ENCODE data around the gene UQCC5. TPM values are rescaled to one million over a fixed set of nuclear protein-coding genes. Genes with fewer than 3 reads are reported as not detected.

Gene UQCC5
- total RNA-seq, 1 experiment from 2014 or later: 45.8 TPM

GRCh38 chr3:52492059-52492458 lies 44.3 kb upstream of the UQCC5 start:
- H2BK12ac ChIP-seq (ENCODE audit: insufficient read length, low read depth, low read length): no peak overlapping the region
- DNase-seq: no peak
- H3K18ac ChIP-seq (ENCODE audit: insufficient read length, low read depth, low read length): no peak overlapping the region
- H3K4me2 ChIP-seq (ENCODE audit: insufficient read depth, insufficient read length, low read length): no peak overlapping the region
- no peak overlapping the region for H3T11ph ChIP-seq (ENCODE audit: low read length)
- no peaks in the 10 kb centered on the region for H4K20me1 ChIP-seq (ENCODE audit: control insufficient read depth, insufficient read depth, insufficient read length)
- no peak overlapping the region for H4K8ac ChIP-seq (replicated peaks; ENCODE audit: insufficient read length, low read depth, low read length)
- Mint-ChIP-seq H3K36me3 (ENCODE audit: insufficient read depth in 1 of 3, low read depth in 3 of 3) (peaks cover 19 to 54% (median 54%) of the 10 kb centered on the region in 3 experiments), H3K27me3 (ENCODE audit: low read depth) (no peaks in the 10 kb centered on the region), H3K4me1 (peaks cover 8 to 16% of the 10 kb centered on the region in 2 experiments), H3K9me3 (no peaks in the 10 kb centered on the region), H3K4me3 (no peak overlapping the region), H3K27ac (no peak overlapping the region)
- H3K9ac ChIP-seq (ENCODE audit: extremely low read depth, insufficient read length, low read length): no peak overlapping the region
- H2BK15ac ChIP-seq (ENCODE audit: low read depth, low read length): no peak overlapping the region
- H3K79me1 ChIP-seq (ENCODE audit: insufficient read depth, low read depth, low read length, poor library complexity, severe bottlenecking): no peaks in the 10 kb centered on the region
- no peaks in the 10 kb centered on the region for H3K27me3 ChIP-seq (ENCODE audit: insufficient read depth, low read length)
- no peak overlapping the region for H2AK5ac ChIP-seq (ENCODE audit: insufficient read length, low read length)
- no peak overlapping the region for H3K56ac ChIP-seq (ENCODE audit: insufficient read length, low read depth, low read length)
- no peaks in the 10 kb centered on the region for H3K79me2 ChIP-seq (ENCODE audit: insufficient read depth, low read length)
- H2AFZ ChIP-seq (ENCODE audit: low read length): no peak overlapping the region
- no peak for TF ChIP-seq CTCF (conservative IDR thresholded peaks at IDR 0.05)
- H4K91ac ChIP-seq (ENCODE audit: insufficient read length, low read depth, low read length): no peak overlapping the region
- no peaks in the 10 kb centered on the region for H3K4me1 ChIP-seq (ENCODE audit: insufficient read depth, low read length)
- H3K27ac ChIP-seq (ENCODE audit: insufficient read length, low read depth, low read length): no peak overlapping the region
- no peak overlapping the region for H4K5ac ChIP-seq (ENCODE audit: insufficient read length, low read depth, low read length)
- no peak overlapping the region for H2BK120ac ChIP-seq (ENCODE audit: low read depth, low read length, poor library complexity, severe bottlenecking)
- no peaks in the 10 kb centered on the region for H3K9me3 ChIP-seq (ENCODE audit: control insufficient read depth, low read depth, low read length)
- H3K14ac ChIP-seq (ENCODE audit: insufficient read depth, low read length): no peak overlapping the region
- H3K23me2 ChIP-seq (ENCODE audit: insufficient read length, low read depth, low read length, poor library complexity, severe bottlenecking): no peaks in the 10 kb centered on the region
- H2BK20ac ChIP-seq (ENCODE audit: low read depth, low read length, poor library complexity, severe bottlenecking): no peak overlapping the region
- no peak overlapping the region for H3K4ac ChIP-seq (ENCODE audit: low read depth, low read length)
- no CpG with 5 or more reads among the region's 21 CpGs for WGBS (ENCODE audit: extremely low coverage, insufficient read length, low lambda C conversion rate)
- H2BK5ac ChIP-seq (ENCODE audit: insufficient read length, low read length): no peak overlapping the region
- no peak overlapping the region for H3K23ac ChIP-seq (ENCODE audit: insufficient read length, low read depth, low read length)

Data from H9 (cell line).